Calu3 (cell line): ENCODE results near the gene RAB25. TPM values are rescaled to one million over a fixed set of nuclear protein-coding genes. Genes with fewer than 3 reads are reported as not detected.

Experiments
- BruUV-seq: library from RNA; stranded (reverse); fragments of 400-500 nt; replicated peaks from 2 replicates; lab custom pipeline; 2021; lab: Mats Ljungman, UMichigan
- CTCF ChIA-PET: fragments of 300-600 bp; sonication (Branson Sonifier 250); formaldehyde crosslinking; loops from one replicate; lab custom pipeline; 2022; ENCODE audit warnings: antibody characterized with exemption; lab: Charles Lee
- DNase-seq: peaks from one replicate; pipeline ENCODE4 v3.0.0; 2022
- H3K27ac Mint-ChIP-seq: one replicate; pipeline ENCODE4 v1.8.0; 2022; ENCODE audit warnings: mixed read lengths; ENCODE audit not compliant: unreplicated experiment
- H3K27me3 Mint-ChIP-seq: one replicate; pipeline ENCODE4 v1.8.0; 2022; ENCODE audit warnings: mixed read lengths; ENCODE audit not compliant: unreplicated experiment
- H3K36me3 Mint-ChIP-seq: one replicate; pipeline ENCODE4 v1.8.0; 2022; ENCODE audit warnings: mild to moderate bottlenecking, moderate library complexity, mixed read lengths; ENCODE audit not compliant: insufficient read depth, unreplicated experiment
- H3K4me1 Mint-ChIP-seq: one replicate; pipeline ENCODE4 v1.8.0; 2022; ENCODE audit warnings: mild to moderate bottlenecking, low read depth, mixed read lengths; ENCODE audit not compliant: unreplicated experiment
- H3K4me3 Mint-ChIP-seq: one replicate; pipeline ENCODE4 v1.8.0; 2022; ENCODE audit warnings: mild to moderate bottlenecking, low read depth, moderate library complexity, mixed read lengths; ENCODE audit not compliant: unreplicated experiment
- H3K9me3 Mint-ChIP-seq: one replicate; pipeline ENCODE4 v1.8.0; 2022; ENCODE audit warnings: low read depth, mixed read lengths; ENCODE audit not compliant: unreplicated experiment
- CTCF ChIP-seq: fragments of 200-600 bp; IDR thresholded peaks from one replicate; pipeline ENCODE4 v1.8.0; 2022; ENCODE audit warnings: antibody characterized with exemption; ENCODE audit not compliant: unreplicated experiment
- intact Hi-C: fragments of 100-400 bp; cut with micrococcal nuclease; formaldehyde crosslinking; loops from one replicate; pipeline ENCODE4 v1.10.0; 2022; ENCODE audit not compliant: unreplicated experiment
- total RNA-seq: library from RNA; stranded (reverse); gene quantifications from 2 replicates; pipeline ENCODE4 v1.2.3, GENCODE V29; 2022

RAB25 gene
- total RNA-seq, 1 experiment from 2014 or later: 182 TPM

- intact Hi-C loops: no loop called here
- Mint-ChIP-seq H3K36me3 (peaks cover 19% of the 10 kb centered on the region), H3K27ac (no peak overlapping the region), H3K4me1 (no peaks in the 10 kb centered on the region), H3K4me3 (no peak overlapping the region), H3K27me3 (no peaks in the 10 kb centered on the region), H3K9me3 (no peaks in the 10 kb centered on the region)
- TF ChIP-seq CTCF: no peak
- DNase-seq: no peak
- CTCF ChIA-PET: interaction anchor here (1.0 kb wide), 1 partner anchor 145 kb away, joined by 3 read pairs; no protein-coding TSS in a partner anchor
- BruUV-seq: no TSS peak
These were observed 18.8 kb downstream of the RAB25 start for GRCh38 chr1:156079762-156080161.

GRCh38 chr1:156080241-156080862 is 19.4 kb downstream of the RAB25 start:
- intact Hi-C loops: no loop called here
- H3K9me3 Mint-ChIP-seq: no peaks in the 10 kb centered on the region
- peaks cover 19% of the 10 kb centered on the region for H3K36me3 Mint-ChIP-seq
- H3K27me3 Mint-ChIP-seq: no peaks in the 10 kb centered on the region
- H3K4me1 Mint-ChIP-seq: no peaks in the 10 kb centered on the region
- DNase-seq: no peak
- H3K4me3 Mint-ChIP-seq: no peak overlapping the region
- no peak overlapping the region for H3K27ac Mint-ChIP-seq
- TF ChIP-seq CTCF: no peak
- BruUV-seq: no TSS peak
- CTCF ChIA-PET: no interaction called here

- intact Hi-C loops: no loop called here
- Mint-ChIP-seq H3K27ac (no peak overlapping the region), H3K4me3 (peak overlapping the region; percentile 76), H3K4me1 (peaks cover 3% of the 10 kb centered on the region), H3K27me3 (no peaks in the 10 kb centered on the region), H3K9me3 (no peaks in the 10 kb centered on the region), H3K36me3 (peaks cover 19% of the 10 kb centered on the region)
- TF ChIP-seq CTCF: no peak
- CTCF ChIA-PET: no interaction called here
- BruUV-seq: no TSS peak
- DNase-seq: no peak
These were observed 19.9 kb downstream of the RAB25 start for GRCh38 chr1:156080863-156081179.

- no peak for TF ChIP-seq CTCF
- peaks cover 23% of the 10 kb centered on the region for H3K36me3 Mint-ChIP-seq
- no peaks in the 10 kb centered on the region for H3K9me3 Mint-ChIP-seq
- no peaks in the 10 kb centered on the region for H3K27me3 Mint-ChIP-seq
- H3K4me1 Mint-ChIP-seq: peaks cover 8% of the 10 kb centered on the region
- H3K27ac Mint-ChIP-seq: no peak overlapping the region
- intact Hi-C loops: no loop called here
- H3K4me3 Mint-ChIP-seq: peak overlapping the region; percentile 76
- no peak for DNase-seq
- BruUV-seq: no TSS peak
- CTCF ChIA-PET: no interaction called here
These were observed 20.4 kb downstream of the RAB25 start for GRCh38 chr1:156081180-156081916.
